HG02973 (cell line): ENCODE results near the gene CD247.
A peak's percentile ranks its signal among the peaks of the same experiment; 100 is the strongest.

Source experiments
- ATAC-seq: cut with Tn5 transposase; IDR thresholded peaks from one replicate; pipeline ENCODE4 v1.9.1; 2021; ENCODE audit warnings: moderate library complexity; ENCODE audit not compliant: unreplicated experiment

Gene CD247

DNA sequence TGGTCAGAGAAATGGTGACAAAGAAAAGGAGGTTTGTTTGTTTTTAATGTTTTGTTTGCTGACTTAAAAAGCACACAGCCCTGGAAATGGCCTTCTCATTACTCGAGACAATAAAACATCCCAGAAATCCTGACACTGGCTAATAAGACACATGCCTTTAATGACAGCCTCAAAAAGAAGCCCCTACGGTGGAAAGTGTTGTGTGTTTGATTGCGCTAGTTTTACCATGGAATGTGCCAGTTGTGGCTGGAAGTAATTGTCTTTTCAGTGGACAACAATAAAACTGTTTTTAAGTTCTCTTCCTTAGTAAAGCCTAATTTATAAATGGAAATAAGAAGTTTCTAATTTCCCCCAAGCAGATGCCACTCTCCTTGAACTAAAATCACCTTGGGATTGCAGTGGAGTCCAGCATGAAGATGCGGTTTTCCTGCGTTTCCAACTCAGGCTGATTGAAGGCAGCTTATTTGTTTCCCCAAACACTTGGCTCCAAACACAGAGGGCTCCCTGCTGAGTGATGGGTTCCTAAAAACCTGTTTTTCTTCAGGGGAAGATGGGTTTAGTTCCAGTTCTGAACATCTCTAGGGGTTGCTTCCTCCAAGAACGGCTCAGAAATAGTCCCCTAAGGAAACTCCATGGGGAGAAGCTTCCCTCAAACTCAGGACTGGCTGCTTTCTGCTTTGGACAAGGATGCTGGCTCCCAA is 54.3 kb downstream of the CD247 start:
- ATAC-seq, result no peak

DNA sequence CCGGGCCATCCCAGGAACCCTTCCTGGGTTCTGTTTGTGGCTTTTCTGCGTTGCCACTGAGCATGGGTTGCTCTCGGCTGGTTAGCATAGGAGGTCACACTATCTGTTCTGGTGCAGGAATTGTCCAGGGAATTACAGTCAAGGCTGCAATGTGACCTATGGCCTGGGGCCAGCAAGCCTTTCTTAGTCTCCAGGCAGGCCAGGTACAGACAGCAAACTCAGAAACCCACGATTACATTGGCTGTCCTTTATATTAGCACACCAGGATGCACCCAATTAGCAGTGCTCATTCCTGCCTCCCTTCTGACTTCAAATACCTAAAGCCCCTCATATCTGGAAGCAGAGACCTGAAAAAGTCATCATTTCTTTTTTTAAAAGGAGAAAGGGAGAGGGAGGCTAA is 55.2 kb downstream of the CD247 start:
- ATAC-seq, result no peak

DNA sequence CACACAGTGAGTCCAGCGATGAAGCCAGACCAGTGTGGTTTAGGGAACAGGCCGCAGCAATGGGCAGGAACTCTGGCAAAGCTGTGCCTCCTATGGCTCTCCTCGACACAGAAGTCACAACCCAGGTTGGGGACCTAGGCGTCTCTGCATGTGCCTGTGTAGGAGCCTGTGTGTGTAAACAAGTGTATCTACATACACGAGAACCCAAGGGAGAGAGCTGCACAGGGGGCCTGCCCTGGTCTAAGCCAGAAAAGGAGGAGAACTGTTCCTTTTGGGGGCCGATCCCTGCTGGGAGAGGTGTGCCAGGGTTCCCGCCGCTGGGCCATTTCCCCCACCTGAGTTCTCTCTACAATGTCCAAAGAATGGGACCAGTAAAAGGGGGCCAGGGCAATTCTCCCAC is 56.0 kb downstream of the CD247 start:
- no peak for ATAC-seq

DNA sequence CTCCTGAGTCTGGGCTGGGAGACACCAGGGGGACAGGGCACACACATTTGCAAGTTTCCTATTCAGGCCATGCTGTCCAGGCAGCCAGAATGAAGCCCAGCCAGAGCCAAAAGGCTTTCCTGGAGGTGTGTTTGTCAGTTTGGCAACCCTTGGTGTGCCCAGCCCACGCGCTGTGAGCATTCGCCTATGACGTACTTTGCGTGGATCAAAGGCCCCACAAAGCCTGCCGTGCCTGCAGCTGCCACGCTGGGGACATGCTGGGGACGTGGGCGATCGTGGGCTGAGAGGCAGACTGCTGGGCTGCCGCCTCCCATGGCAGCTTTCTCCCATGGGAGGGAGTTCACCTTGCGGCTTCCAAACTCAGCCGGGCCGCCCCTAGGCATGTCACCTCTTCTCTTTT is 57.5 kb downstream of the CD247 start:
- ATAC-seq, result no peak

DNA sequence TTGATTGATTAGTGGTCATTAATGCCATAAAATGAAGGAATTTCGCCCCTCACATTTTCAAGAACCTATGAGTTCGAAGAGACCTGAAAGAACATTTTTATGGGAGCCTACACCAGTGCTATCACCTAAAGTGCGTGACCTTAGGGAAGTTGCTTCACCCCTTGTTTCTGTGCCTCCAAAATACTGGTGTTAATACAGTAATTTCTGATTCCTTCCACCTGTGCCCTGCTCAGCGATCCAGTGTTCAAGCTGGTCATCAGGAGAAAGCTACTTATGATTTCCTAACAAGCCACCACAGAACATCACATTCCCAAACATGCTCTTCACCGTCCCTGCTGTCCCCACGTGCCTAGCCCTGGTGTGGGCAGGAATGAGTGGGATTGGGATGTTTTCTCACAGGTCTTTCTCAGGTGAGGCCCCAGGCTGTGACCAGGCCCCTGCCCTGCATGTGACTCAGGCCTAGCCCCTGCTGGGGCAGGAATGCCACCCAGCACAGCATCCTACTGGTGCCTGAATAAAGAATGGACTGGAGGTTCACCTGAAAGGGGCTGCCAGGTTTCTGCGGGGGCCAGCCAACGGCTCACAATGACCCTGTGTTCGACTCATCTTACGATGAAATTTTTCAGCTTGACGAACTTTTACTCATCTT is 60.3 kb downstream of the CD247 start:
- no peak for ATAC-seq

DNA sequence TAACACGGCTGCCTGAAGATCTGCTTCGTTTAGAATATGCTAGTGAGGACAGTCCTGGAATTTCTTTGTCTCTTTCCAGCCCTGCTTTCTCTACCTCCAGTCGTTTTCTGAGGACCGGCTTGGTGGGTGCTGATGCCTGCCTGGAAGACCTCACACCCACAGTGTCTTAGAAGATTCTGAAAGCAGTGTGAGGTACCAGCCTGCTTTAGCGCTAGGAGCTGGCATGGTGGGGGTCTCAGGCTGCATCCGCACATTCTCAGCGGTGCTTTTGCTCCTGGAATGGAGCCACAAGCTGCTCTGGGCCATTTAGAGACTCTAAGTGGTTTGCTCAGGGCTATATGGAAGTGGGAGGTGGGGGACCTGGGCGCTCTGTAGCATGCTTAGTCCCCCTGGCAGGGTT is 61.4 kb downstream of the CD247 start:
- no peak for ATAC-seq

DNA sequence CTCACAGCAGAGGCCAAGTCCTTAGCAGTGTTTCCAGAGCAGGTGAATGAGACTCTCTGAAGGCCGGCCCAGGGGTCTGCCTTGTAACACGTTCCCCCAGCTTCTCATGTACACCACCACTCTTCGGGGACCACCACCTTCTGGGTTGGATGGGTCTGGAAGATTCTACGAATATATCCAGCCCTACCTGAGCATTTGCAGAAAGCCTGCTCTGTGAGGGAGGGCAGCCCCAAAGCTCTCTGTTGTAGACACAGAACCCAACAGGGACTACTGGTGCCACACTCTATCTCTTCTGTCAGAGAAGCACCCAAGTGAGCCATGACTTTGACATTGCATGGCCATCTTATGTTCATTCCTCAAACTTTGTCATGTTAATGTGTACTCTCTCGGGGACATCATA is 61.8 kb downstream of the CD247 start:
- no peak for ATAC-seq

DNA sequence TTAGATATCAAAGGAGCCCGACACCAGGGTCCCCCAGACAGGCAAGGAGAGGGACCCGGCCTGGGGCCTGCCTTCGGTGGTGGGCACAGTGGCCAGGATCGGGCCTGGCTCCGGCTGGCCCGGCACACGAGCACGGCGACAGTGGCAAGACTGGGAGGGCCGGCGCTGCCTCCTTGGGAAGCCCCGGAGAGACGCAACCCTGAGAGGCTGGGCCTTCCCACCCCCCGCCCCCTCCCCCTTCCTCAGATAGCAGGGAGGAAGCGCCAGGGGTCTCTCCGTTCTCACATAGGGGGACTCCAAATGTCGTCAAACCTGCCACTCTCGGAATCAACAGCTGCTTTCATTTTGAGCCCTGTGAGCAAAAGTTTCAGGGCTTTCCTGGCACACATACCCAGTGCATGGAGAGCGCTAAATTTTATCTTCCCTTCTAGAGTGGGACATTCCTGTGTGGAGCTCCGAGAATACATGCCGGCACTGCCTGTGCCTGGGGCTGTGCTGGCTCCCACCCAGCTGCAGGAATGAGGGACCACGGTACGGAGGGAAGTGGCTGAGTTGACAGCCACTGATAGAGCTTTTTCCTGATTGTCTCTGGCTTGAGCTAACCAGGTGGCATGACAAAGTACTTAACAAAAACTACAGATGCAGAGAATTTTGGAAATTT is 62.4 kb downstream of the CD247 start:
- no peak for ATAC-seq

DNA sequence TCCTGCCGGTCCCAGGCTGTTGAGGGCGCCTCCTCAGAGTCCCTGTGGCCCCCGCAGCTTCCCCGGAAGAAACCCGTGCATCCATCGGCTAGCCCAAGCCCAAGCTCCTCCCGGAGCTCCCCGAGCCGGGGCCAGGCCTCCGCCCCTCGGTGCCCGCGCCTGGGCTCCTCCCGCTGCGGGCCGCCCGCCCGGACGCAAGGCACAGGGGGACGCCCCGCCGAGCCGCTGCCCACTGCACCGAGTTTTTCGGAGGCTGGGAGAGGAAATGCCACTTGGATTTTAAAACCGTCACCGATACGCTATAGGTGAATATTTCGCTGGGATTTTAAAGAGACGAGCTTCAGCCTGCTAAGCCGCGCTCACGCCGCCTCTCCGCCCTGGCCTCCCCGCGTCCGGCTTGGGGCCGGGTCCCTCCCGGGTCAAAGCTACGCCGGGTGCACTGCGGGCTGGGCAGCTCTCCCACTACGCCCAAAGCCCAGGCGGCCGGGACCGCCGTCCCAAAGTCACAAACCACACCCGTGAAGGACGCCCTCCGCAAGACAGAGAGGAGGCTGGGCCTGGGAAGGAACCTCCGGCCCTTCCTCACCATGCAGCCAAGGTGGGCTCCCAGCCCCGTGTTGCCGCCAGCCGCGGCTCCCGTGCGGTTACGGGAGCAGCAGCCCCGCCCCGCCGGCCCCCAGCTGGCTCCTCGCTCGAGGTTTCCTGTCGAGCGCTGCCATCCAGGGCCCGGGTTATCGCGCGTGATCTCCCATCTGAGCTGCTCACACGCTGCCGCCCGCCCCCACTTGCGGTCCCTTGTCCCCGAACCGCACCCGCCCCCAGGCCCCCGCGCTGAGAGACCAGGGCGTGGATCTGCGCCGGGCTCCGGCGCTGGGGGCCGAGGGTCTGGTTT is 63.2 kb downstream of the CD247 start:
- no peak for ATAC-seq

DNA sequence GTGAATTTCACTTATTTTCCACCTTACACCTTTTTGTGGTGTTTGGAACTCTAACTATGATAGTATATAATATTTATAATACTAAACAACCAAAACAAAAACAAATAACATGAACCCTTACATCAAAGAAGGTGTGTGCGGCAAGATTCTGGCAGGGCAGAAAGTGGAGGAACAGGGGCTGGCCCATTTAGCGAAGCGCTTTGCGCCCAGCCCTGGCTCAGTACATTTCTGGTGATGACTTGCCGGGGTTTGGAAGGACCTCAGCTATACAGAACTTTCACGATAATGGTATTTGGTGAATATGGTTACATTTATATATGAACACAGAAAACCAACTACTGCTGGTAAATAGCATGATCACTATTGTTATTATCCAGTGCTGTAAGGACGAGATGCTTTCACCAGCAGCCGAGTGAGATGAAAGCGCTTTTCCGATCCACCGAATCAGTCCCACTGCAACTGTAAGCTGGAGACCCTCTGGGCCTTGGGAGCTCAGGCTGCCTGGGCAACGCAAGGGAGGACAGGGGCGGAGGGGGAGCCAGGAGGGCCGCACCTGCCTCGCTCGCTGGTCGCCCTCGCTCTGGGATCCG is 63.9 kb downstream of the CD247 start:
- ATAC-seq, result no peak

DNA sequence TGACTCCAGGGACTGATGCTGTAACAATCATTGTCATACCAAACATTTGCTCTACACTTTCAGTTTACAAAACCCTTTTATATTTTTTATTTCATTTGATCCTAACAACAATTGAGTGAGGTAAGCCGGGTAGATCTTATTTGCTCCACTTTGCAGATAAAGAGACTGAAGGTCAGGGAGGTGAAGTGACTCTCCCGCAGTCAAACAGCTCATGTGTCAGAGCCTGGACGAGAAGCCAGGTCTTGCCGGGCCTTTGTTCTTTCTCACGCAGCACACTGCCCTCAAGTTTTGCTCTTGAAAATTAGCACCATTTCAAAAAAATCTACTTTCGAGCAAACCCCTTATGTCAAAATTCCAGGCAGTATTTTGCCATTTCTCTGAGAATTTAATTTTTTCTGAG is 65.2 kb downstream of the CD247 start:
- no peak for ATAC-seq

DNA sequence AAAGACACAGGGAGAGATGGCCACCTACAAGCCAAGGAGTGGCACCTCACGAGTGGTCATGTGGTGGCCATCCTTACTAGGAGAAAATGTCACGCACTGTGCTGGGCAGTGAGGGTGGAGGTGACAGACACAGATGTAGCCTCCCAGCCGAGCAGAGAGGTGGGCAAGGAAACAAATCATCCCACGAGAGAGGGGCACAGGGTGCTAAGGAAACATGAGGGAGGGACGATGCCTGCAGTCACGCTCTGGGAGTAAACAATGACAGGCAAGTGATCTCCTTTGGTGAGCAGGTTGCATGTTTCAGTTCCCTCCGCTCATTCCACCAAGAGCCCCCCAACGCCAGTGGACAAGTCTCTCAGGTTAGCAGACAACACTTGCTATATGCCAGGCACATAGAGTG is 65.8 kb downstream of the CD247 start:
- ATAC-seq, result no peak

DNA sequence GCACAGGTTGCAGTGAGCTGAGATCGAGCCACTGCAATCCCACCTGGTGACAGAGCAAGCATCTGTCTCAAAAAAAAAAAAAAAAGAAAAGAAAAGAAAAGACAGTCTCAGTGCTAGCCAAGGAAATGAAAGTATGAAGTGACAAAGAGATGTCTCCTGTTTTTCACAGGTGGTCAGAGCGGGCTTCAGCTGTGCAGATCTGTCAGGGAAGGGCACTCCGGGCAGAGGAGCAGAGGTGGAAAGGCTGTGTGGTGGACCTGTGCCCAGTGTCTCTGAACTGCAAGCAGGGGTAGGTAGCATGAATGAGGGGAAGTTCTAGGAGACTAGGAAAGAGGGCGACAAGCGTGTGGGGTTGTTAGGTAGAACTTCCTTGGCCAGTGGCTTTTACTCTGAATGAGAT is 67.5 kb downstream of the CD247 start:
- no peak for ATAC-seq

DNA sequence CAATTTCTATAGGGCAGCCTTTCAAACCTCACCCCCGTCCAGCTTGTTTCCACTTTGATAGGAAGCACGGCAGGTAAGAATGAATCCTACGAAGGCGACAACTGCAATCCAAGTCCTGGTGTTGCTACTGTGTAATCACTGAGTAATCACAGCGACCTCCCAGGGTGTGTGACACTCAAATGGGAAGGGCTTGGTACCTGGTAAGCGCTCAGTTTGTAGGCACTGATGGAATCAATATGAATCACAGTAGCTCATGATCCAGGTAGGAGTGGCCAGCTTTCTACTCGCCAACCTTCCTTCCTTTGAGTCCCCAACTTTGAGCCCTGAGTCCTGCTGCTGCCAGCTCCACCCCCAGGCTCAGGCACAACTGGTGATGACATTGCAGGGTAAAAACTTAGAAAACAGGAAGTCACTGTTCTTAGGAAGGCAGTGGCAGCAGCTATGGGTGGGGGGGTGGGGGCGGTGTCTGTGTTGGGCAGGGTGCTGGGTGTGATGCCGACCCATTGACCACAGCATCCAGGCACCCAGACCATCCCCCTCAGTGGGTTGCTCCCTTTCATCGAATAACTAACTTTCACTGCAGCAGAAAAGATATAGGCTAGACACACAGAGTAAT is 70.7 kb downstream of the CD247 start:
- no peak for ATAC-seq

DNA sequence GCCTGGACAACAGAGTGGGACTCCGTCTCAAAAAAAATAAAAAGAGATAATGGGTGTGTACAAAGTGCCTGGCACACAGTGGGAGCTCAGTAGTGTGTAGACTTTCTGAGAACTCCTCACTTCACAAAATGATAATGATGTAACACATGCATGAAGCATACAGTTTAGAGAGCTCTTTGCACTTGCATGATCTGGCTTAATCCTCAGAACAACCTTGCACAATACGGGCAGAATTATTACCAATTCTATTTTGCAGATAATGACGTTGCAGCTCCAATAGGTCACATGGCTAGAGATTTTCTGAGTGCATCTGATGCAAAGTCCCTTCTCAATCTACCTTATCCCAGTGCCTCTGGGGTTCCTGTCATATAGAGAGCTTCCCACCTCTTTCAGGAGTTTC is 71.4 kb downstream of the CD247 start:
- ATAC-seq, result no peak

DNA sequence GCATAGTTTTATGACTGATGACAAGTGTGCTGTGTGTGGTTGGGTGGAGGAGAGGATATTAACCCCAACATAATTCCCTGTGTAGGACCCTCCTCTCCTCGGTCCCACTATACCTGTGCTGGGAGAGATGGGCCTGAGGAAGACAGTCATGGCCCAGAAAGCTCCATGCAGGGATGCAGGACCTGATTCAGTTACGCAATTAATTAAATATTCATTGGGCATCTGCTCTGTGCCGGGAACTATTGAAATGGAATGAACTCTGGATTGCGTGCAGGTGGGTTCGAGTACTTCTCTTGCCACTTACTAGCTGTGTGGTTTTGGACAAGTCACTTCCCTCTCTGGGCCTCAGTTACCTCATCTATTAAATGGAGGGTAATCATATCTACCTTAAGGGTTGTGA is 74.6 kb downstream of the CD247 start:
- no peak for ATAC-seq

DNA sequence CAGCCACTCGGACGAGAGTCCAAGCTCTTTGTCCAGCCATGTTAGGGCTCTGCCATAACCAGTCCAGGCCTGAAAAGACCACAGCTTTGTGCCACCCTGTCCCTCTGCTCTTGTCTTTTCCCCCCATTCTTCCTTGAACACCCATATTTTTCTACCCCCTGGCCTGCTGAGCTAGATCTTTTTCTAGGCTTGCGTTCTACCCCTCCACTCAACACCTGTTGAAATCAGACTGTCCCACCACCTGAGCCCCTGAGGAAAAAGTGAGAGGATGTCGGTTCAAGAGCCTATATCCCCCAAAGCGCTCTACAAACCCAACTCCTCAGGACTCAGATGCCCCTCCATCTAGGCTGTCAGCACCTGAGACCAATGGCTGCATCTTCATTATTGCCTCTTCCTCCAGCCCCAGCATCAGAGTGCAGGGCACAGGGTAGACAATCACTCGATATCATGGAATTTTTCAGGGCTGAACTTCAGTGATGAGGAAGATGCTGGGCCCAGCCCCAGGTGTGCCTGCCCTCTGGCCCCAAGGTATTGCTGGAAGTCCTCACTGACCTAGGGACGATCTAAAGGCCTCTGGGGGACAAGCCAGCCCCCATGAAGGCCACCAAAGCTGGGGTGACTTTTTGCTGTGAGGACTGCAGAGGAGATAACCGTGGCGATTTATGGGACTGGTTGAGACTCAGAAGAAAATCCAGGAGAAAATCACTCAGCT is 75.3 kb downstream of the CD247 start:
- no peak for ATAC-seq

DNA sequence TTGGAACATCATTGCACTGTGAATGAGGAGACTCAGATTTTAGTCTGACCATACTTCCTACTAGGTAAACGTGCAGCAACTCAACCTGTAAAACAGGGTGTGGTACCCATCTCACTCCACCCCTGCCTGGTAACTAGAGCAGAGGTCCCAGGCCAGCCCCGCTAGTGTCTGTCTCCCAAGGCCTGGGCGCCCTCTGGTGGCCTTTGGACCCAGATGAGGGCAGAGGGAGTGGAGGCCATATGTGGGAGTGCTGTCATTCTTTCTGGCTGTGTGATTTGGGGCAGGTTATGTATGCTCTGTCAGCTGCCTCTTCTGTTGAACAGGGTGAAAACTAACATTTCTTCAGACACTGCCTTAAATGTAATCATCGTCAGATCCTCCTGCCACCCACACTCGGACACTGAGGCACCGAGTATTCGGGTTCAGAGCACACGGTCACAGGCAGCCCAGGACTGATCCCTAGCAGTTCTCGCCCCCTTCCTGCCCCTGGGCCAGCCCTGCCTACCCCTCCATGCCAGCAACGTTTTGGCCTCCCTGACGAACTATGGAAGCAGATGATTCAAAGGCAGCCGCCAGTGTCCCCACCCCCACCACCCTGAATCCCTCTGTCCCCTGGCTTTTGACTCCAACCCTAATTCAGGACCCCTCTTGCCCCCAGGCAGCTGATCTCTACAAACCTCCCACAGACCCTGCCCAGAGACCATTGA is 76.0 kb downstream of the CD247 start:
- ATAC-seq, result peak; percentile 88

DNA sequence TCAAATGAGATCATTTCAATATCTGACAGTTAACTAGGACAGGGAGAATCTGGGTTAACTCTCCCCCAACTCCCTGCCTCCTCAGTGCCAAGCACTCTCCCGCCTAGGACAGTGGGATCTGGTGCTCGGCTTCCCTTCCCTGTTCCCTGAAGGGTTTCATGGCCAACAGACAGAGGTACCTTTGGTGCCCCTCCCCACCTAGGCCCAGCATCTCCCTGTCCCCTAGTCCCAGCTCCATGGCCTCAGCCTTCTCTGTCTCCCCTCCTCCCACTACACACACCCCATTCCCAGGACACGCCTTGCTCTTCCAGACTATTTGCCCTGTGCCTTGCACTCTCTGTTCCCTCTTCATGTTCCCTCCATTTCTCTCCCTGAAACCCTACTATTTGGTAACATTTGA is 77.1 kb downstream of the CD247 start:
- ATAC-seq, result no peak
